ENCODE measurements around the gene LIMS1.

The LIMS1 gene

GRCh38 chr2:108538000-108538625 is 3.8 kb downstream of the LIMS1 start:
- no peak for DNase-seq (ENCODE audit: extremely low spot score)
- POLR2A ChIA-PET = interaction anchor here (1.2 kb wide), 1 partner anchor 8 kb away, joined by 3 read pairs; no protein-coding TSS in a partner anchor
- CTCF ChIA-PET = interaction anchor here (1.1 kb wide), 1 partner anchor 99 kb away, joined by 4 read pairs; no protein-coding TSS in a partner anchor
- TF ChIP-seq BHLHE40 (IDR thresholded peaks at IDR 0.05; ENCODE audit: borderline replicate concordance) (no peak), ARNT (IDR thresholded peaks at IDR 0.05) (no peak), SUZ12 (IDR thresholded peaks at IDR 0.05) (no peak), HDGF (IDR thresholded peaks at IDR 0.05; ENCODE audit: borderline replicate concordance) (no peak), LEF1 (IDR thresholded peaks at IDR 0.05; ENCODE audit: borderline replicate concordance) (no peak), CTBP1 (IDR thresholded peaks at IDR 0.05; ENCODE audit: borderline replicate concordance) (no peak), FOXK2 (IDR thresholded peaks at IDR 0.05) (no peak), TARDBP (IDR thresholded peaks at IDR 0.05) (no peak), FOXM1 (IDR thresholded peaks at IDR 0.05; ENCODE audit: borderline replicate concordance) (no peak), ZNF384 (IDR thresholded peaks at IDR 0.05) (no peak), L3MBTL2 (conservative IDR thresholded peaks at IDR 0.05) (no peak), SP1 (IDR thresholded peaks at IDR 0.05) (no peak), FOXA1 (IDR thresholded peaks at IDR 0.05) (no peak), NFRKB (IDR thresholded peaks at IDR 0.05) (no peak), PKNOX1 (IDR thresholded peaks at IDR 0.05) (no peak), ELF4 (IDR thresholded peaks at IDR 0.05) (no peak)

GRCh38 chr2:108541451-108541850 is 7.2 kb downstream of the LIMS1 start:
- POLR2A ChIA-PET = interaction anchor here (1.2 to 1.6 kb wide), 4 partner anchors 8 to 164 kb away, joined by 3 to 5 read pairs (median 4); partner anchors contain the start of genes GCC2 and SULT1C4
- CTCF ChIA-PET = interaction anchor here (1.5 kb wide), 1 partner anchor 42 kb away, joined by 4 read pairs; no protein-coding TSS in a partner anchor
- TF ChIP-seq SUZ12 (IDR thresholded peaks at IDR 0.05) = no peak
- no peak for TF ChIP-seq CTBP1 (IDR thresholded peaks at IDR 0.05; ENCODE audit: borderline replicate concordance)
- TF ChIP-seq LEF1 (IDR thresholded peaks at IDR 0.05; ENCODE audit: borderline replicate concordance) = no peak
- TF ChIP-seq ELF4 (IDR thresholded peaks at IDR 0.05) = no peak
- no peak for TF ChIP-seq TARDBP (IDR thresholded peaks at IDR 0.05)
- no peak for TF ChIP-seq SP1 (IDR thresholded peaks at IDR 0.05)
- TF ChIP-seq L3MBTL2 (conservative IDR thresholded peaks at IDR 0.05) = no peak
- TF ChIP-seq FOXM1 (IDR thresholded peaks at IDR 0.05; ENCODE audit: borderline replicate concordance) = no peak
- no peak for TF ChIP-seq FOXK2 (IDR thresholded peaks at IDR 0.05)
- TF ChIP-seq HDGF (IDR thresholded peaks at IDR 0.05; ENCODE audit: borderline replicate concordance) = no peak
- TF ChIP-seq NFRKB (IDR thresholded peaks at IDR 0.05) = no peak
- no peak for TF ChIP-seq FOXA1 (IDR thresholded peaks at IDR 0.05)
- TF ChIP-seq ARNT (IDR thresholded peaks at IDR 0.05) = no peak
- TF ChIP-seq ZNF384 (IDR thresholded peaks at IDR 0.05) = no peak
- no peak for TF ChIP-seq BHLHE40 (IDR thresholded peaks at IDR 0.05; ENCODE audit: borderline replicate concordance)
- no peak for TF ChIP-seq PKNOX1 (IDR thresholded peaks at IDR 0.05)
- no peak for DNase-seq (ENCODE audit: extremely low spot score)

GRCh38 chr2:108542071-108542470 is 7.8 kb downstream of the LIMS1 start:
- DNase-seq (ENCODE audit: extremely low spot score) = no peak
- TF ChIP-seq ARNT (IDR thresholded peaks at IDR 0.05) (no peak), LEF1 (IDR thresholded peaks at IDR 0.05; ENCODE audit: borderline replicate concordance) (no peak), SUZ12 (IDR thresholded peaks at IDR 0.05) (no peak), L3MBTL2 (conservative IDR thresholded peaks at IDR 0.05) (no peak), SP1 (IDR thresholded peaks at IDR 0.05) (no peak), ELF4 (IDR thresholded peaks at IDR 0.05) (no peak), BHLHE40 (IDR thresholded peaks at IDR 0.05; ENCODE audit: borderline replicate concordance) (no peak), CTBP1 (IDR thresholded peaks at IDR 0.05; ENCODE audit: borderline replicate concordance) (no peak), FOXM1 (IDR thresholded peaks at IDR 0.05; ENCODE audit: borderline replicate concordance) (no peak), HDGF (IDR thresholded peaks at IDR 0.05; ENCODE audit: borderline replicate concordance) (no peak), FOXA1 (IDR thresholded peaks at IDR 0.05) (no peak), FOXK2 (IDR thresholded peaks at IDR 0.05) (no peak), PKNOX1 (IDR thresholded peaks at IDR 0.05) (no peak), ZNF384 (IDR thresholded peaks at IDR 0.05) (no peak)
- ChIA-PET POLR2A (interaction anchor here (1.2 to 1.3 kb wide), 3 partner anchors 9 to 93 kb away, joined by 3 to 4 read pairs (median 4); partner anchors contain the start of gene GCC2), CTCF (interaction anchor here (1.5 kb wide), 1 partner anchor 41 kb away, joined by 4 read pairs; no protein-coding TSS in a partner anchor)

GRCh38 chr2:108547606-108548005 is 13.3 kb downstream of the LIMS1 start:
- TF ChIP-seq NFRKB (IDR thresholded peaks at IDR 0.05) (no peak), FOXM1 (IDR thresholded peaks at IDR 0.05; ENCODE audit: borderline replicate concordance) (no peak), FOXA1 (IDR thresholded peaks at IDR 0.05) (no peak), ARNT (IDR thresholded peaks at IDR 0.05) (no peak), TARDBP (IDR thresholded peaks at IDR 0.05) (no peak), SUZ12 (IDR thresholded peaks at IDR 0.05) (no peak), L3MBTL2 (conservative IDR thresholded peaks at IDR 0.05) (no peak), CTBP1 (IDR thresholded peaks at IDR 0.05; ENCODE audit: borderline replicate concordance) (no peak), ZNF384 (IDR thresholded peaks at IDR 0.05) (no peak), SP1 (IDR thresholded peaks at IDR 0.05) (no peak), BHLHE40 (IDR thresholded peaks at IDR 0.05; ENCODE audit: borderline replicate concordance) (no peak), HDGF (IDR thresholded peaks at IDR 0.05; ENCODE audit: borderline replicate concordance) (no peak), ELF4 (IDR thresholded peaks at IDR 0.05) (no peak), LEF1 (IDR thresholded peaks at IDR 0.05; ENCODE audit: borderline replicate concordance) (no peak), FOXK2 (IDR thresholded peaks at IDR 0.05) (no peak), PKNOX1 (IDR thresholded peaks at IDR 0.05) (no peak)
- POLR2A ChIA-PET = no interaction called here
- CTCF ChIA-PET = interaction anchor here (0.7 kb wide), 1 partner anchor 15 kb away, joined by 3 read pairs; no protein-coding TSS in a partner anchor
- no peak for DNase-seq (ENCODE audit: extremely low spot score)
